Measurements from ENCODE around the gene SIGLECL1.

DNA sequence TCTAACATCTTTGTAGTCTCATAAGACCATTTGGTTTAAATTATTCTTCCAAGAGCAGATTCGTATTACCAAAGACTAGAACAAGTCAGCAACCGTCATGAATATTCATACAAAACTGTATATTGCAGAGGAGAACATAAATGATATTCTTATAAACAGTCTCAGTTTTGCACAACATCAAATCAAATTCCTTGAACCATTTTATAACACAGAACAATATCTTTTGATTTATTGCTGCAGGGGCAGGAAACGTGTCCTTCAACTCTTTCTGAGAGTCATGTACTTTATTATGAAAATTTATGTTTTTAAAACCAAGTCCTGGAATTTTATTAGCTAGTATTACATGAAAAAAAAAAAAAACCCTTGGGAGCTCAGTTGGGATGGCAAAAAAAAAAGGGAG, 26.2 kb downstream of the SIGLECL1 start:
- no peak for TF ChIP-seq CTCF (IDR thresholded peaks at IDR 0.05)
- no peak for TF ChIP-seq POLR2AphosphoS5 (IDR thresholded peaks at IDR 0.05)
- TF ChIP-seq POLR2A (IDR thresholded peaks at IDR 0.05) = no peak

Measured in gastroesophageal sphincter (tissue), 3 donors.